ENCODE measurements around the gene SYT7.

DNA sequence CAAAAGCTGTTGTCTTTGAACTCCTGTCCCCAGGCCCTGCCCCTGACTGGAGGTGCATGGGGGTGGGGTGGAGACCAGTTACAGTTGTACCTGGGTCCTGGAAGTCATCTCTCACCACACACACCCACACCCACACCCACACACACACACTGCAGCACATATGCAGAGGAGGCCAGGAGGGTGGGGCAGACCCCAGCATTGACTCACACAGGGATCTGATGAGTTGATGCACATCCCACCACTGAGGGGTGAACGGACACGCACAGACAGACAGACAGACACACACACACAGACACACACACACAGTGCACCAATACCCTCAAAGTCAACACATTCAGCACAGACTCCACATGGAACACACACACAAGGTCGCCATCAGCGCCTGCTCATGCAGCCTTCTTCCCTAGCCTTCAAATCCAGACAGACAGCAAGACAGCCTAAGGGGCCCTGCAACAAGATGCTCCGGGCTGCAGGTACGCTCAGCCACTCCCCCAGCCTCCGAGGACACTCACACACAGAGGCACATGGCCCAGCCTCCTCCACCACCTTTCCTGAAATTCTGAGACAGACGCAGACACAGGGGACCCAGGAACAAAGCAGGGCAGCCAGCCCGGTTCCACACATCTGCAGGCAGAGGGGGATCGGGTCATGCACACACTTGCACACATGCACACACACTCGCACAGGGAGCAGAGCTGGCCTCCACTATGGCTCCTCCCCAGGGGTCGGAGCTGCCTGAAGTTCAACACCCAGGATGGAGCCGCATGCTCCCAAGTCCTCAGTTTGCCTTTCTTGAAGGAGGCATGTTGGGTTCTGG, 26.5 kb downstream of the SYT7 start:
- TF ChIP-seq POLR2A (IDR thresholded peaks at IDR 0.05) = no peak
- TF ChIP-seq, protein P1, sequence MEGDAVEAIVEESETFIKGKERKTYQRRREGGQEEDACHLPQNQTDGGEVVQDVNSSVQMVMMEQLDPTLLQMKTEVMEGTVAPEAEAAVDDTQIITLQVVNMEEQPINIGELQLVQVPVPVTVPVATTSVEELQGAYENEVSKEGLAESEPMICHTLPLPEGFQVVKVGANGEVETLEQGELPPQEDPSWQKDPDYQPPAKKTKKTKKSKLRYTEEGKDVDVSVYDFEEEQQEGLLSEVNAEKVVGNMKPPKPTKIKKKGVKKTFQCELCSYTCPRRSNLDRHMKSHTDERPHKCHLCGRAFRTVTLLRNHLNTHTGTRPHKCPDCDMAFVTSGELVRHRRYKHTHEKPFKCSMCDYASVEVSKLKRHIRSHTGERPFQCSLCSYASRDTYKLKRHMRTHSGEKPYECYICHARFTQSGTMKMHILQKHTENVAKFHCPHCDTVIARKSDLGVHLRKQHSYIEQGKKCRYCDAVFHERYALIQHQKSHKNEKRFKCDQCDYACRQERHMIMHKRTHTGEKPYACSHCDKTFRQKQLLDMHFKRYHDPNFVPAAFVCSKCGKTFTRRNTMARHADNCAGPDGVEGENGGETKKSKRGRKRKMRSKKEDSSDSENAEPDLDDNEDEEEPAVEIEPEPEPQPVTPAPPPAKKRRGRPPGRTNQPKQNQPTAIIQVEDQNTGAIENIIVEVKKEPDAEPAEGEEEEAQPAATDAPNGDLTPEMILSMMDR (IDR thresholded peaks at IDR 0.05) = no peak

All from testis (tissue), 2 donors.